ENCODE measurements around the gene PRMT3. TPM values are rescaled to one million over a fixed set of nuclear protein-coding genes. Genes with fewer than 3 reads are reported as not detected.

PRMT3 gene
- total RNA-seq, result 26.1 and 28.0 TPM in 2 replicates

GRCh38 chr11:20387261-20388095 lies at the start of gene PRMT3:
PRMT3 (plus strand) TSS chr11:20387716; CDS start chr11:20387747, 31 bp downstream.

GRCh38 chr11:20363500-20364340 lies 23.8 kb upstream of the PRMT3 start, which contains the start of gene HTATIP2:
HTATIP2 (plus strand) TSS chr11:20363714; CDS start chr11:20364238, 524 bp downstream.

Other genes with a start within 250 kb of the PRMT3 start
- gene DBX1, start 227.2 kb upstream of the PRMT3 start, total RNA-seq, result not detected in 2 replicates
- gene HTATIP2, start 24.0 kb upstream of the PRMT3 start, total RNA-seq, result 44.6 and 53.0 TPM in 2 replicates
- not detected in 2 replicates for gene SLC6A5, start 211.9 kb downstream of the PRMT3 start, total RNA-seq

Data from hair follicular keratinocyte (primary cell).